H9 (cell line): ENCODE results near the gene RASSF7. TPM values are rescaled to one million over a fixed set of nuclear protein-coding genes. Genes with fewer than 3 reads are reported as not detected.

Experiments
- DNase-seq: peaks from one replicate; pipeline ENCODE4 v3.0.0-alpha.2; 2017
- H2AFZ ChIP-seq: one replicate; pipeline ENCODE4 v1.6.1; 2013; ENCODE audit warnings: mild to moderate bottlenecking, low read length, control low read depth, moderate library complexity
- H2AK5ac ChIP-seq: 2 replicates; pipeline ENCODE4 v1.6.1; 2013; ENCODE audit warnings: low read length, control low read depth, mixed read lengths; ENCODE audit not compliant: insufficient read length
- H2BK120ac ChIP-seq: one replicate; pipeline ENCODE4 v1.6.1; 2013; ENCODE audit warnings: low read depth, mild to moderate bottlenecking, low read length, control low read depth, inconsistent platforms; ENCODE audit not compliant: poor library complexity, severe bottlenecking
- H2BK12ac ChIP-seq: 2 replicates; pipeline ENCODE4 v1.6.1; 2013; ENCODE audit warnings: low read length, control low read depth, mixed read lengths, low read depth; ENCODE audit not compliant: insufficient read length
- H2BK15ac ChIP-seq: 2 replicates; pipeline ENCODE4 v1.6.1; 2013; ENCODE audit warnings: low read depth, low read length, control low read depth
- H2BK20ac ChIP-seq: one replicate; pipeline ENCODE4 v1.6.1; 2013; ENCODE audit warnings: low read depth, mild to moderate bottlenecking, low read length, control low read depth, inconsistent platforms; ENCODE audit not compliant: poor library complexity, severe bottlenecking
- H2BK5ac ChIP-seq: 2 replicates; pipeline ENCODE4 v1.6.1; 2013; ENCODE audit warnings: low read length, control low read depth, mixed read lengths; ENCODE audit not compliant: insufficient read length
- H3K14ac ChIP-seq: 2 replicates; pipeline ENCODE4 v1.6.1; 2013; ENCODE audit warnings: low read length, control low read depth; ENCODE audit not compliant: insufficient read depth
- H3K18ac ChIP-seq: 2 replicates; pipeline ENCODE4 v1.6.1; 2013; ENCODE audit warnings: low read depth, mild to moderate bottlenecking, mixed read lengths, low read length, control low read depth; ENCODE audit not compliant: insufficient read length
- H3K23ac ChIP-seq: 2 replicates; pipeline ENCODE4 v1.6.1; 2013; ENCODE audit warnings: low read length, control low read depth, mixed read lengths, low read depth; ENCODE audit not compliant: insufficient read length
- H3K23me2 ChIP-seq: 2 replicates; pipeline ENCODE4 v1.6.1; 2013; ENCODE audit warnings: low read depth, mild to moderate bottlenecking, mixed read lengths, low read length, control low read depth; ENCODE audit not compliant: insufficient read length, poor library complexity, severe bottlenecking
- H3K27ac ChIP-seq: 2 replicates; pipeline ENCODE4 v1.5.1; 2013; ENCODE audit warnings: low read length, control low read depth, mixed read lengths, low read depth; ENCODE audit not compliant: insufficient read length
- H3K27me3 ChIP-seq: 2 replicates; pipeline ENCODE4 v1.6.1; 2013; ENCODE audit warnings: low read length, control low read depth, inconsistent platforms; ENCODE audit not compliant: insufficient read depth
- H3K4ac ChIP-seq: 2 replicates; pipeline ENCODE4 v1.6.1; 2013; ENCODE audit warnings: low read depth, mild to moderate bottlenecking, control low read depth, inconsistent platforms, low read length, moderate library complexity
- H3K4me1 ChIP-seq: 2 replicates; pipeline ENCODE4 v1.6.1; 2013; ENCODE audit warnings: low read length, control low read depth, inconsistent platforms; ENCODE audit not compliant: insufficient read depth
- H3K4me2 ChIP-seq: 2 replicates; pipeline ENCODE4 v1.6.1; 2013; ENCODE audit warnings: low read length, control low read depth, mixed read lengths; ENCODE audit not compliant: insufficient read length, insufficient read depth
- H3K56ac ChIP-seq: 2 replicates; pipeline ENCODE4 v1.6.1; 2013; ENCODE audit warnings: low read depth, mild to moderate bottlenecking, mixed read lengths, low read length, control low read depth; ENCODE audit not compliant: insufficient read length
- H3K79me1 ChIP-seq: 2 replicates; pipeline ENCODE4 v1.6.1; 2013; ENCODE audit warnings: low read depth, mild to moderate bottlenecking, moderate library complexity, low read length, control low read depth, inconsistent platforms; ENCODE audit not compliant: insufficient read depth, poor library complexity, severe bottlenecking
- H3K79me2 ChIP-seq: 2 replicates; pipeline ENCODE4 v1.6.1; 2013; ENCODE audit warnings: low read length, control low read depth, inconsistent platforms; ENCODE audit not compliant: insufficient read depth
- H3K9ac ChIP-seq: 2 replicates; pipeline ENCODE4 v1.6.1; 2013; ENCODE audit warnings: low read length, control low read depth, mixed read lengths; ENCODE audit not compliant: insufficient read length; ENCODE audit errors: extremely low read depth
- H3K9me3 ChIP-seq: one replicate; pipeline ENCODE4 v1.6.1; 2013; ENCODE audit warnings: low read depth, low read length, inconsistent platforms; ENCODE audit not compliant: control insufficient read depth
- H3T11ph ChIP-seq: one replicate; pipeline ENCODE4 v1.6.1; 2013; ENCODE audit warnings: mild to moderate bottlenecking, low read length, control low read depth, inconsistent platforms
- H4K20me1 ChIP-seq: one replicate; pipeline ENCODE4 v1.6.1; 2013; ENCODE audit not compliant: control insufficient read depth, insufficient read length, insufficient read depth
- H4K5ac ChIP-seq: 2 replicates; pipeline ENCODE4 v1.6.1; 2013; ENCODE audit warnings: low read depth, mild to moderate bottlenecking, mixed read lengths, low read length, control low read depth; ENCODE audit not compliant: insufficient read length
- H4K8ac ChIP-seq: replicated peaks from 2 replicates; pipeline ENCODE4 v1.6.1; 2013; ENCODE audit warnings: low read length, control low read depth, mixed read lengths, low read depth; ENCODE audit not compliant: insufficient read length
- H4K91ac ChIP-seq: 2 replicates; pipeline ENCODE4 v1.6.1; 2013; ENCODE audit warnings: low read depth, mild to moderate bottlenecking, moderate library complexity, mixed read lengths, low read length, control low read depth; ENCODE audit not compliant: insufficient read length
- H3K27ac Mint-ChIP-seq, 3 experiments: 2 replicates in 2 of 3; 3 replicates in 1 of 3; pipeline ENCODE4 v1.8.0; 2020 to 2021; ENCODE audit warnings: mixed read lengths in 3 of 3, mild to moderate bottlenecking in 1 of 3, moderate library complexity in 1 of 3
- H3K27me3 Mint-ChIP-seq: 2 replicates; pipeline ENCODE4 v1.8.0; 2021; ENCODE audit warnings: low read depth, mild to moderate bottlenecking, moderate library complexity, mixed read lengths
- H3K36me3 Mint-ChIP-seq, 3 experiments: 2 replicates in 2 of 3; 3 replicates in 1 of 3; pipeline ENCODE4 v1.8.0; 2020 to 2021; ENCODE audit warnings: low read depth in 3 of 3, mixed read lengths in 3 of 3; ENCODE audit not compliant: insufficient read depth in 1 of 3
- H3K4me1 Mint-ChIP-seq, 2 experiments: 2 replicates each; pipeline ENCODE4 v1.8.0; 2020; ENCODE audit warnings: mixed read lengths in 2 of 2
- H3K4me3 Mint-ChIP-seq, 2 experiments: 2 replicates in 1 of 2; 3 replicates in 1 of 2; pipeline ENCODE4 v1.8.0; 2020 to 2021; ENCODE audit warnings: mild to moderate bottlenecking in 2 of 2, mixed read lengths in 2 of 2, moderate library complexity in 1 of 2
- H3K9me3 Mint-ChIP-seq, 2 experiments: 2 replicates in 1 of 2; 3 replicates in 1 of 2; pipeline ENCODE4 v1.8.0; 2020; ENCODE audit warnings: mild to moderate bottlenecking in 2 of 2, mixed read lengths in 2 of 2, moderate library complexity in 1 of 2
- CTCF ChIP-seq: fragments of 200-600 bp; sonication (generic); conservative IDR thresholded peaks from 3 replicates; pipeline ENCODE4 v1.8.0; 2021; ENCODE audit warnings: antibody characterized with exemption, mild to moderate bottlenecking
- WGBS: extraction: QIAGEN DNeasy Blood & Tissue Kit; methylation state at CpG from one replicate; pipeline ENCODE4 v1.1.7; 2013; ENCODE audit warnings: missing lambda C conversion rate, low lambda C conversion rate, mixed read lengths; ENCODE audit not compliant: insufficient read length; ENCODE audit errors: extremely low coverage; 5-methylcytosine and 5-hydroxymethylcytosine counted together
- total RNA-seq: library from RNA; stranded (reverse); gene quantifications from 2 replicates; pipeline ENCODE4 v1.2.1, GENCODE V29; 2021

RASSF7 gene
- total RNA-seq, 1 experiment from 2014 or later = 26.3 TPM

GRCh38 chr11:555780-556661, 4.7 kb upstream of the RASSF7 start:
- Histone ChIP-seq H3K27me3 (peaks cover 5% of the 10 kb centered on the region; the same call in 1 of the 2 replicates), H3K9me3 (no peaks in the 10 kb centered on the region), H3K27ac (no peak overlapping the region), H2BK20ac (no peak overlapping the region), H3K4me1 (no peaks in the 10 kb centered on the region), H3K18ac (no peak overlapping the region), H3K23ac (no peak overlapping the region), H4K5ac (no peak overlapping the region), H3K4ac (no peak overlapping the region), H4K20me1 (no peaks in the 10 kb centered on the region), H3T11ph (no peak overlapping the region), H3K79me1 (no peaks in the 10 kb centered on the region), H2AFZ (no peak overlapping the region), H2AK5ac (no peak overlapping the region), H3K14ac (no peak overlapping the region; the same call in 1 of the 2 replicates), H2BK15ac (no peak overlapping the region), H2BK5ac (no peak overlapping the region), H3K4me2 (peak overlapping the region; percentile 37), H3K23me2 (peaks cover 7% of the 10 kb centered on the region), H3K56ac (no peak overlapping the region), H3K79me2 (no peaks in the 10 kb centered on the region), H4K91ac (no peak overlapping the region), H2BK120ac (no peak overlapping the region), H2BK12ac (no peak overlapping the region), H4K8ac (no peak overlapping the region), H3K9ac (no peak overlapping the region)
- DNase-seq = no peak
- Mint-ChIP-seq H3K27me3 (peaks cover 34% of the 10 kb centered on the region), H3K27ac (no peak overlapping the region), H3K36me3 (peaks cover 0 to 2% (median 0%) of the 10 kb centered on the region in 3 experiments; a peak in 4 of 7 replicates), H3K4me1 (peaks cover 7 to 17% of the 10 kb centered on the region in 2 experiments), H3K9me3 (no peaks in the 10 kb centered on the region; a peak in 2 of 5 replicates), H3K4me3 (peak overlapping the region; percentile 54 to 82)
- no CpG with 5 or more reads among the region's 104 CpGs for WGBS
- no peak for TF ChIP-seq CTCF
